H1 (cell line): Measurements from ENCODE around the gene AIF1L. TPM values are rescaled to one million over a fixed set of nuclear protein-coding genes. Genes with fewer than 3 reads are reported as not detected.

Experiments
- CTCF ChIA-PET: fragments of 300-600 bp; sonication (Branson Sonifier 250); formaldehyde crosslinking; loops from one replicate; lab custom pipeline; 2021; ENCODE audit not compliant: partially characterized antibody; lab: Charles Lee
- POLR2A ChIA-PET: fragments of 300-600 bp; sonication (Branson Sonifier 250); formaldehyde crosslinking; loops from one replicate; lab custom pipeline; 2021; ENCODE audit warnings: inconsistent platforms; ENCODE audit not compliant: partially characterized antibody; lab: Charles Lee
- DNase-seq, 2 experiments: peaks; one replicate each; pipeline versions ENCODE4 v3.0.0 to v3.0.0-alpha.2; 2010 to 2022; ENCODE audit warnings: low spot score in 2 of 2, low read depth in 1 of 2, mixed read lengths in 1 of 2
- FAIRE-seq: peaks from 2 replicates; lab custom pipeline; 2011; peaks lifted over from hg19 to GRCh38; lab: Jason Lieb, UNC
- H2AFZ ChIP-seq: 2 replicates; pipeline ENCODE4 v1.8.1; 2012; ENCODE audit warnings: low read length, inconsistent platforms
- H2AK5ac ChIP-seq: 2 replicates; pipeline ENCODE4 v1.6.1; 2013; ENCODE audit warnings: low read depth, low read length
- H2BK120ac ChIP-seq: replicated peaks from 2 replicates; pipeline ENCODE3; 2013; ENCODE audit warnings: low read depth, low read length, inconsistent platforms
- H2BK12ac ChIP-seq: 2 replicates; pipeline ENCODE4 v1.6.1; 2013; ENCODE audit warnings: low read depth, low read length
- H2BK15ac ChIP-seq: 2 replicates; pipeline ENCODE4 v1.6.1; 2013; ENCODE audit warnings: low read length
- H2BK20ac ChIP-seq: 2 replicates; pipeline ENCODE4 v1.6.1; 2013; ENCODE audit warnings: low read length
- H2BK5ac ChIP-seq: 2 replicates; pipeline ENCODE4 v1.6.1; 2013; ENCODE audit warnings: low read depth, low read length
- H3K14ac ChIP-seq: 2 replicates; pipeline ENCODE4 v1.6.1; 2013; ENCODE audit warnings: inconsistent platforms; ENCODE audit not compliant: insufficient read length
- H3K18ac ChIP-seq: 2 replicates; pipeline ENCODE4 v1.6.1; 2013; ENCODE audit warnings: low read length; ENCODE audit errors: extremely low read depth
- H3K23ac ChIP-seq: 2 replicates; pipeline ENCODE4 v1.6.1; 2013; ENCODE audit warnings: inconsistent platforms; ENCODE audit not compliant: insufficient read length
- H3K23me2 ChIP-seq: 2 replicates; pipeline ENCODE4 v1.6.1; 2013; ENCODE audit warnings: low read depth, low read length
- H3K27ac ChIP-seq: 2 replicates; pipeline ENCODE4 v1.6.1; 2011; ENCODE audit warnings: low read depth, low read length, inconsistent platforms
- H3K27me3 ChIP-seq, 4 experiments: replicated peaks in 1 of 4; 1 replicate in 1 of 4; 2 replicates in 3 of 4; pipeline versions ENCODE4 v1.6.1 to v1.8.1; 2011 to 2013; ENCODE audit warnings: low read length in 3 of 4, mild to moderate bottlenecking in 3 of 4, inconsistent platforms in 2 of 4, mixed read lengths in 2 of 4, moderate library complexity in 1 of 4; ENCODE audit not compliant: control insufficient read depth in 3 of 4, insufficient read depth in 3 of 4; ENCODE audit errors: extremely low read depth in 1 of 4
- H3K36me3 ChIP-seq, 4 experiments: 2 replicates each; pipeline versions ENCODE4 v1.6.1 to v1.8.1; 2011 to 2013; ENCODE audit warnings: mild to moderate bottlenecking in 4 of 4, low read length in 3 of 4, moderate library complexity in 2 of 4, control low read depth in 1 of 4, inconsistent platforms in 1 of 4; ENCODE audit not compliant: insufficient read depth in 4 of 4, control insufficient read depth in 2 of 4
- H3K4ac ChIP-seq: replicated peaks from 2 replicates; pipeline ENCODE3; 2013; ENCODE audit warnings: low read length, low read depth, mixed read lengths, inconsistent platforms; ENCODE audit not compliant: insufficient read length
- H3K4me1 ChIP-seq, 4 experiments: replicated peaks in 1 of 4; 1 replicate in 1 of 4; 2 replicates in 3 of 4; pipeline versions ENCODE4 v1.6.1 to v1.8.1; 2011 to 2013; ENCODE audit warnings: low read length in 3 of 4, inconsistent platforms in 2 of 4, mixed read lengths in 1 of 4; ENCODE audit not compliant: insufficient read depth in 4 of 4, control insufficient read depth in 3 of 4
- H3K4me2 ChIP-seq, 2 experiments: 2 replicates each; pipeline versions ENCODE4 v1.6.1 to v1.8.1; 2011 to 2013; ENCODE audit warnings: low read depth in 2 of 2, low read length in 2 of 2, control low read depth in 1 of 2, inconsistent platforms in 1 of 2, mild to moderate bottlenecking in 1 of 2; ENCODE audit not compliant: insufficient read depth in 1 of 2
- H3K4me3 ChIP-seq, 4 experiments: fragments of 200-600, 300-600 bp in 1 of 4; sonication (generic), shearing (Covaris generic), sonication (Bioruptor Twin) in 1 of 4; 2 replicates each; pipeline versions ENCODE4 v1.5.1 to v1.8.1; 2011 to 2016; ENCODE audit warnings: low read length in 4 of 4, low read depth in 3 of 4, control low read depth in 2 of 4, inconsistent platforms in 2 of 4, mild to moderate bottlenecking in 2 of 4, mixed read lengths in 1 of 4, moderate library complexity in 1 of 4; ENCODE audit not compliant: insufficient read depth in 2 of 4; ENCODE audit errors: extremely low read depth in 1 of 4
- H3K56ac ChIP-seq: replicated peaks from 2 replicates; pipeline ENCODE3; 2013; ENCODE audit warnings: low read depth, mild to moderate bottlenecking, mixed read lengths, low read length, inconsistent platforms; ENCODE audit not compliant: insufficient read length
- H3K79me1 ChIP-seq: 2 replicates; pipeline ENCODE4 v1.6.1; 2013; ENCODE audit warnings: low read depth, low read length, control low read depth
- H3K79me2 ChIP-seq, 2 experiments: 2 replicates each; pipeline versions ENCODE4 v1.6.1 to v1.8.1; 2012 to 2013; ENCODE audit warnings: low read length in 2 of 2, mild to moderate bottlenecking in 2 of 2, inconsistent platforms in 1 of 2; ENCODE audit not compliant: insufficient read depth in 2 of 2, control insufficient read depth in 1 of 2
- H3K9ac ChIP-seq, 4 experiments: replicated peaks in 1 of 4; 1 replicate in 1 of 4; 2 replicates in 3 of 4; pipeline versions ENCODE4 v1.6.1 to v1.8.1; 2011 to 2013; ENCODE audit warnings: low read depth in 3 of 4, low read length in 3 of 4, control low read depth in 2 of 4, mild to moderate bottlenecking in 2 of 4, moderate library complexity in 2 of 4, inconsistent platforms in 1 of 4; ENCODE audit errors: extremely low read depth in 1 of 4
- H3K9me3 ChIP-seq, 2 experiments: 2 replicates each; pipeline versions ENCODE4 v1.6.1 to v1.8.1; 2012 to 2013; ENCODE audit warnings: mild to moderate bottlenecking in 2 of 2, moderate library complexity in 2 of 2, control low read depth in 1 of 2, inconsistent platforms in 1 of 2, low read depth in 1 of 2, low read length in 1 of 2, mixed read lengths in 1 of 2; ENCODE audit not compliant: insufficient read depth in 2 of 2
- H4K20me1 ChIP-seq, 2 experiments: replicated peaks in 1 of 2; 2 replicates each; pipeline versions ENCODE3 to v1.8.1; 2011 to 2013; ENCODE audit warnings: inconsistent platforms in 2 of 2, low read length in 2 of 2, mild to moderate bottlenecking in 1 of 2; ENCODE audit not compliant: insufficient read depth in 2 of 2, control insufficient read depth in 1 of 2
- H4K5ac ChIP-seq: 2 replicates; pipeline ENCODE4 v1.6.1; 2013; ENCODE audit warnings: low read length, low read depth, mixed read lengths, inconsistent platforms; ENCODE audit not compliant: insufficient read length
- H4K8ac ChIP-seq: 2 replicates; pipeline ENCODE4 v1.8.0; 2013; ENCODE audit warnings: mild to moderate bottlenecking, moderate library complexity, low read length, inconsistent platforms; ENCODE audit not compliant: insufficient read depth; ENCODE audit errors: extremely low read depth
- H4K91ac ChIP-seq: replicated peaks from 2 replicates; pipeline ENCODE3; 2013; ENCODE audit warnings: low read length, mixed read lengths, inconsistent platforms; ENCODE audit not compliant: insufficient read length
- CEBPB ChIP-seq: IDR thresholded peaks from 2 replicates; pipeline ENCODE4 v1.6.1; 2012; ENCODE audit warnings: low read depth, low read length
- CREB1 ChIP-seq: IDR thresholded peaks from 2 replicates; pipeline ENCODE4 v1.6.1; 2012; ENCODE audit warnings: inconsistent platforms
- KDM5A ChIP-seq: fragments of 200-600 bp; IDR thresholded peaks from 2 replicates; pipeline ENCODE4 v1.7.1; 2012; ENCODE audit warnings: mild to moderate bottlenecking, low read length, inconsistent platforms, mixed read lengths
- RNF2 ChIP-seq: fragments of 200-900, 300-1000 bp; sonication (generic); IDR thresholded peaks from 2 replicates; pipeline ENCODE4 v1.7.1; 2016; ENCODE audit warnings: borderline replicate concordance, low read depth, mild to moderate bottlenecking, antibody characterized with exemption, low read length; ENCODE audit not compliant: poor library complexity, severe bottlenecking; ENCODE audit errors: missing control alignments
- WGBS, 2 experiments: shearing (Covaris generic) in 1 of 2; methylation state at CpG; one replicate each; pipeline versions ENCODE4 v1.1.6 to v1.1.7; 2013 to 2015; ENCODE audit warnings: low lambda C conversion rate in 2 of 2, mixed read lengths in 2 of 2, inconsistent platforms in 1 of 2, low coverage in 1 of 2, missing lambda C conversion rate in 1 of 2; ENCODE audit not compliant: insufficient replicate concordance in 2 of 2, insufficient coverage in 1 of 2, insufficient read length in 1 of 2; ENCODE audit errors: extremely low coverage in 1 of 2, missing lambda C conversion rate in 1 of 2; 5-methylcytosine and 5-hydroxymethylcytosine counted together
- polyA plus RNA-seq, 7 experiments: library from polyadenylated mRNA; depleted of rRNA in 3 of 7; stranded (reverse) in 5 of 7; unstranded in 2 of 7; fragments of >200 nt in 5 of 7; fragments of 200-250 nt in 2 of 7; gene quantifications; 1 replicate in 5 of 7; 2 replicates in 1 of 7; 4 replicates in 1 of 7; pipeline versions ENCODE4 v1.2.1 to v1.2.3, GENCODE V29; 2011 to 2013; ENCODE audit warnings: missing spikeins in 2 of 7, mixed read lengths in 2 of 7
- total RNA-seq: library from RNA; stranded (reverse); fragmentation: NEBNext Ultra II Directional; extraction: Animal tissue kit (Norgen Biotek cat#: 25700); gene quantifications from 2 replicates; pipeline ENCODE4 v1.2.1, GENCODE V29; 2021
- TF ChIP-seq, protein P1 (sequence below), 3 experiments: IDR thresholded peaks; 1 replicate in 2 of 3; 2 replicates in 1 of 3; pipeline versions ENCODE4 v1.5.1 to v1.6.1; 2011; ENCODE audit warnings: low read length in 3 of 3, mild to moderate bottlenecking in 3 of 3, inconsistent platforms in 2 of 3, low read depth in 1 of 3, moderate library complexity in 1 of 3; ENCODE audit not compliant: insufficient read depth in 1 of 3; ENCODE audit errors: control extremely low read depth in 1 of 3

Gene AIF1L
- total and polyA plus RNA-seq, 2 of the 8 experiments (the other 6 are each of a cell fraction or from before 2014, with no cell fraction given), result 70.7 to 149 TPM

DNA sequence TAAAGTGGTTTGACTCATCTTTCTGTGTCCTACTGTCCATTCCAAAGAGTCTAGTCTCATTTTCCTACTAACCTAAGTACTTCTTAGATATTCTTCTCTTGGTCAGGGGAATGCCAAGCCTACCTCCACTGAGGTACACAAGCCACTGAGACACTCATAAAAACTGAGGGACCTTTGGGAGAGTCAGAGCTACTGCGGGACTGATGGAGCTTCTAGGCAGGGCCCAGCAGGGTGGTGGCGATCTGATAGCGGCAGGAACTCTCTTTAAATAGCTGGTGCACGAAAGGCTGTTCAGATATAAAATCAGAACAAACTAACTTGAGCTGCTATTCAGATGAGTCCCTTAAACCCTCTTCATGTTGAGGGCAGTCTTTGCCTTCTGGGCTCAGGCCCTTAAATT lies 43.8 kb downstream of the AIF1L start:
- Histone ChIP-seq H2BK12ac (no peak overlapping the region), H3K9me3 (no peaks in the 10 kb centered on the region), H3K4me1 (no peaks in the 10 kb centered on the region), H3K14ac (no peak overlapping the region), H3K56ac (no peak overlapping the region), H2AFZ (no peak overlapping the region), H3K4ac (no peak overlapping the region), H4K5ac (no peak overlapping the region), H2AK5ac (no peak overlapping the region), H2BK20ac (no peak overlapping the region), H3K9ac (no peak overlapping the region), H3K27me3 (no peaks in the 10 kb centered on the region), H3K79me2 (no peaks in the 10 kb centered on the region), H4K8ac (no peak overlapping the region), H3K23me2 (no peaks in the 10 kb centered on the region), H3K18ac (no peak overlapping the region), H2BK5ac (no peak overlapping the region), H3K79me1 (no peaks in the 10 kb centered on the region), H2BK120ac (no peak overlapping the region), H3K23ac (no peak overlapping the region), H3K4me2 (no peak overlapping the region), H3K4me3 (no peak overlapping the region), H3K27ac (no peak overlapping the region), H4K20me1 (no peaks in the 10 kb centered on the region), H2BK15ac (no peak overlapping the region), H4K91ac (no peak overlapping the region), H3K36me3 (peaks cover 30 to 77% (median 65%) of the 10 kb centered on the region in 4 experiments)
- no peak for DNase-seq
- no peak for TF ChIP-seq CEBPB
- TF ChIP-seq, protein P1, sequence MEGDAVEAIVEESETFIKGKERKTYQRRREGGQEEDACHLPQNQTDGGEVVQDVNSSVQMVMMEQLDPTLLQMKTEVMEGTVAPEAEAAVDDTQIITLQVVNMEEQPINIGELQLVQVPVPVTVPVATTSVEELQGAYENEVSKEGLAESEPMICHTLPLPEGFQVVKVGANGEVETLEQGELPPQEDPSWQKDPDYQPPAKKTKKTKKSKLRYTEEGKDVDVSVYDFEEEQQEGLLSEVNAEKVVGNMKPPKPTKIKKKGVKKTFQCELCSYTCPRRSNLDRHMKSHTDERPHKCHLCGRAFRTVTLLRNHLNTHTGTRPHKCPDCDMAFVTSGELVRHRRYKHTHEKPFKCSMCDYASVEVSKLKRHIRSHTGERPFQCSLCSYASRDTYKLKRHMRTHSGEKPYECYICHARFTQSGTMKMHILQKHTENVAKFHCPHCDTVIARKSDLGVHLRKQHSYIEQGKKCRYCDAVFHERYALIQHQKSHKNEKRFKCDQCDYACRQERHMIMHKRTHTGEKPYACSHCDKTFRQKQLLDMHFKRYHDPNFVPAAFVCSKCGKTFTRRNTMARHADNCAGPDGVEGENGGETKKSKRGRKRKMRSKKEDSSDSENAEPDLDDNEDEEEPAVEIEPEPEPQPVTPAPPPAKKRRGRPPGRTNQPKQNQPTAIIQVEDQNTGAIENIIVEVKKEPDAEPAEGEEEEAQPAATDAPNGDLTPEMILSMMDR (IDR thresholded peaks at IDR 0.05; ENCODE audit: control extremely low read depth in 1 of 3, insufficient read depth in 1 of 3, low read depth in 1 of 3, low read length in 3 of 3), result no peak
- TF ChIP-seq RNF2, result no peak
- TF ChIP-seq CREB1, result no peak
- TF ChIP-seq KDM5A, result no peak
- ChIA-PET CTCF (no interaction called here), POLR2A (interaction anchor here (1.1 to 1.8 kb wide), 2 partner anchors 14 to 57 kb away, joined by 4 to 9 read pairs; partner anchors contain the start of gene NUP214)
- FAIRE-seq, result no peak
- 87% methylated on average over 4 of the region's 4 CpGs; no CpG with 5 or more reads in 1 of the 2 experiments for WGBS, 2 experiments
